Gastrocnemius medialis (tissue), 4 donors: ENCODE results near the gene APOBEC4. TPM values are rescaled to one million over a fixed set of nuclear protein-coding genes. Genes with fewer than 3 reads are reported as not detected.

Experiments
- ATAC-seq, 2 donors: fragments of 150-250 bp; one replicate each; pipeline ENCODE4 v1.9.1; 2016
- DNase-seq, 2 donors: peaks; one replicate each; pipeline ENCODE4 v3.0.0-alpha.2; 2019
- H3K27ac ChIP-seq, 4 donors: fragments of 200-600 bp; sonication (generic); 1 replicate in 1 of 4; 2 replicates in 3 of 4; pipeline ENCODE4 v1.5.1; 2016 to 2018; ENCODE audit warnings: mild to moderate bottlenecking in 2 of 4, moderate library complexity in 1 of 4
- H3K27me3 ChIP-seq, 3 donors: fragments of 200-600 bp; sonication (generic) in 2 of 3; 1 replicate in 1 of 3; 2 replicates in 2 of 3; pipeline versions ENCODE4 v1.5.1 to v1.6.0; 2016 to 2019; ENCODE audit warnings: mild to moderate bottlenecking in 1 of 3, moderate library complexity in 1 of 3
- H3K36me3 ChIP-seq, 2 donors: fragments of 200-600 bp; sonication (generic) in 1 of 2; one replicate each; pipeline ENCODE4 v1.5.1; 2017 to 2018
- H3K4me1 ChIP-seq, 2 donors: fragments of 200-600 bp; sonication (generic) in 1 of 2; one replicate each; pipeline ENCODE4 v1.5.1; 2016 to 2017; ENCODE audit warnings: mild to moderate bottlenecking in 2 of 2
- H3K4me3 ChIP-seq, 4 donors: fragments of 200-600 bp; sonication (generic) in 3 of 4; 1 replicate in 1 of 4; 2 replicates in 3 of 4; pipeline ENCODE4 v1.5.1; 2016 to 2019; ENCODE audit warnings: mild to moderate bottlenecking in 2 of 4
- H3K9me3 ChIP-seq, 3 donors: fragments of 200-600 bp; sonication (generic) in 2 of 3; 1 replicate in 1 of 3; 2 replicates in 2 of 3; pipeline ENCODE4 v1.5.1; 2016 to 2019
- CTCF ChIP-seq, 5 experiments: fragments of 450-650 bp in 3 of 5; fragments of 200-600 bp in 2 of 5; sonication (generic) in 2 of 5; IDR thresholded peaks in 4 of 5; conservative IDR thresholded peaks in 1 of 5; 1 replicate in 4 of 5; 2 replicates in 1 of 5; pipeline ENCODE4 v1.5.1; 2016 to 2019; ENCODE audit warnings: antibody characterized with exemption in 5 of 5, mild to moderate bottlenecking in 3 of 5, moderate library complexity in 3 of 5
- POLR2A ChIP-seq, 2 donors: fragments of 450-650 bp; IDR thresholded peaks; one replicate each; pipeline ENCODE4 v1.6.1; 2017; ENCODE audit warnings: antibody characterized with exemption in 2 of 2, mild to moderate bottlenecking in 2 of 2, moderate library complexity in 2 of 2
- in situ Hi-C, 4 donors: fragments of 200-750 bp; cut with MboI; loops; one replicate each; pipeline versions ENCODE4 v1.15.0 to v1.8.0; 2017; ENCODE audit warnings: low sequenced_read_pairs in 4 of 4
- intact Hi-C: fragments of 100-400 bp; cut with DNase I; formaldehyde crosslinking; loops from one replicate; pipeline ENCODE4 v1.15.1; 2023; ENCODE audit warnings: low total_unique reads
- total RNA-seq, 4 donors: library from RNA; depleted of rRNA; stranded (reverse); fragments of >200 nt; gene quantifications; one replicate each; pipeline versions ENCODE4 v1.1.0 to v1.2.3, GENCODE V29; 2016

Gene APOBEC4
- total RNA-seq, 4 donors from 2014 or later = not detected

GRCh38 chr1:183635099-183635605, 18.0 kb downstream of the APOBEC4 start:
- ATAC-seq = peak; percentile 23 to 30
- intact Hi-C loops (loop anchor here (1.0 to 10.0 kb wide), 3 partner anchors 163 to 1522 kb away; partner anchors contain the start of genes RGS16, SMG7, SWT1 and TRMT1L), in situ Hi-C loops (loop anchor here in 1 of 4 donors (10.0 to 25.0 kb wide), 2 partner anchors 160 to 348 kb away; partner anchors contain the start of gene SMG7)
- peaks cover 33 to 38% of the 10 kb centered on the region in 2 donors for H3K4me1 ChIP-seq
- TF ChIP-seq POLR2A (IDR thresholded peaks at IDR 0.05) = no peak
- TF ChIP-seq CTCF (IDR thresholded peaks at IDR 0.05 in 4 of 5, conservative IDR thresholded peaks at IDR 0.05 in 1 of 5) = no peak
- H3K4me3 ChIP-seq = peak overlapping the region; percentile 79 to 92 (median 88)
- no peaks in the 10 kb centered on the region for H3K27me3 ChIP-seq
- DNase-seq = peak in 1 of 2 donors; percentile 14
- H3K36me3 ChIP-seq = peaks cover 0 to 5% of the 10 kb centered on the region in 2 donors
- H3K9me3 ChIP-seq = no peaks in the 10 kb centered on the region
- H3K27ac ChIP-seq = peak overlapping the region; percentile 82 to 89 (median 84)

- in situ Hi-C loops = loop anchor here in 2 of 4 donors (5.0 to 25.0 kb wide), 3 partner anchors 160 to 347 kb away; partner anchors contain the start of gene SMG7 (in 2 of the 2)
- DNase-seq (no peak), ATAC-seq (no peak)
- H3K27me3 ChIP-seq = no peaks in the 10 kb centered on the region
- H3K36me3 ChIP-seq = peaks cover 0 to 11% of the 10 kb centered on the region in 2 donors
- H3K9me3 ChIP-seq = no peaks in the 10 kb centered on the region
- peak overlapping the region; percentile 82 to 89 (median 84) for H3K27ac ChIP-seq
- no peak for TF ChIP-seq CTCF (IDR thresholded peaks at IDR 0.05 in 4 of 5, conservative IDR thresholded peaks at IDR 0.05 in 1 of 5)
- no peak for TF ChIP-seq POLR2A (IDR thresholded peaks at IDR 0.05)
- H3K4me3 ChIP-seq = peak overlapping the region; percentile 79 to 92 (median 88)
- peaks cover 33 to 38% of the 10 kb centered on the region in 2 donors for H3K4me1 ChIP-seq
- intact Hi-C loops = loop anchor here (1.0 to 10.0 kb wide), 3 partner anchors 162 to 1523 kb away; partner anchors contain the start of genes RGS16, SMG7, SWT1 and TRMT1L
These were observed 18.6 kb downstream of the APOBEC4 start for GRCh38 chr1:183634429-183635065.

GRCh38 chr1:183633676-183634343, 19.3 kb downstream of the APOBEC4 start:
- Histone ChIP-seq H3K27me3 (no peaks in the 10 kb centered on the region), H3K9me3 (no peaks in the 10 kb centered on the region), H3K27ac (peak overlapping the region; percentile 60 to 89 (median 83)), H3K4me1 (peaks cover 33 to 38% of the 10 kb centered on the region in 2 donors), H3K36me3 (peaks cover 0 to 18% of the 10 kb centered on the region in 2 donors), H3K4me3 (peak overlapping the region; percentile 79 to 92 (median 88))
- DNase-seq = no peak
- intact Hi-C loops (loop anchor here (10.0 kb wide), 1 partner anchor 1029 kb away; the partner anchor contains the start of gene RGS16), in situ Hi-C loops (loop anchor here in 2 of 4 donors (5.0 to 25.0 kb wide), 3 partner anchors 159 to 347 kb away; partner anchors contain the start of gene SMG7 (in 2 of the 2))
- no peak for ATAC-seq
- peak in 4 of 5 experiments; percentile 35 to 53 (median 42) for TF ChIP-seq CTCF (IDR thresholded peaks at IDR 0.05 in 4 of 5, conservative IDR thresholded peaks at IDR 0.05 in 1 of 5)
- TF ChIP-seq POLR2A (IDR thresholded peaks at IDR 0.05) = peak in 1 of 2 donors; percentile 33

- no peaks in the 10 kb centered on the region for H3K9me3 ChIP-seq
- peak overlapping the region in 3 of 4 donors; percentile 60 to 89 (median 84) for H3K27ac ChIP-seq
- peaks cover 33 to 38% of the 10 kb centered on the region in 2 donors for H3K4me1 ChIP-seq
- H3K27me3 ChIP-seq = no peaks in the 10 kb centered on the region
- TF ChIP-seq POLR2A (IDR thresholded peaks at IDR 0.05) = no peak
- TF ChIP-seq CTCF (IDR thresholded peaks at IDR 0.05 in 4 of 5, conservative IDR thresholded peaks at IDR 0.05 in 1 of 5) = no peak
- peaks cover 0 to 25% of the 10 kb centered on the region in 2 donors for H3K36me3 ChIP-seq
- ATAC-seq = no peak
- no peak for DNase-seq
- in situ Hi-C loops = loop anchor here in 2 of 4 donors (5.0 to 25.0 kb wide), 3 partner anchors 158 to 346 kb away; partner anchors contain the start of gene SMG7 (in 2 of the 2)
- peak overlapping the region in 2 of 4 donors; percentile 88 to 92 for H3K4me3 ChIP-seq
- intact Hi-C loops = loop anchor here (10.0 kb wide), 1 partner anchor 1028 kb away; the partner anchor contains the start of gene RGS16
These were observed 20.2 kb downstream of the APOBEC4 start for GRCh38 chr1:183632964-183633363.
